Measurements from ENCODE around the gene ADCK1. TPM values are rescaled to one million over a fixed set of nuclear protein-coding genes. Genes with fewer than 3 reads are reported as not detected.

The ADCK1 gene
- polyA plus RNA-seq, 1 donor from 2014 or later = 13.6 TPM

DNA sequence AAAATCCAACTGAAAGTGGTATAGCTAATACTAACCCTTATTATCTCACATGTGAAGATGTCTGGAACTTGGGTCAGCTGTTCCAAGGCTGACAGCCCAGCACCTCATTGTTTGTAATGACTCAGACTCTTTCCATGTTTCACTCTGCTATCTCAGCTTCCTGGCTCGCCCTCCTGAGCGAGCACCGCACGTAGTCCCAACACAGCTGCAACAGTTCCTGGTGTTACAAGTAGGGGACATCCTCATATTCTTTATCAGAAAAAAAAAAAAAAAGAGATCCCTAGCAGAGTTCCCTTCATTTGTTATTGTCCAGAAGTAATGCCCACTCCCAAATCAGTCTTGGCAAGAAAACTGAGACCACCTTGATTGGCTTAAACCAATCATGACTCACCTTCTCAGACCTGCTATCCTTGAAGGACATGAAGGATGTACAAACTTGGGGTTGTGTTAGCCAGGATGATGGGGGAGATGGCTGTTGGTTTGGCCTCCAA lies 92.5 kb downstream of the ADCK1 start:
- Histone ChIP-seq H4K20me1 (ENCODE audit: insufficient read depth) (no peaks in the 10 kb centered on the region), H3K27me3 (ENCODE audit: insufficient read depth, low read depth, low read length) (no peaks in the 10 kb centered on the region), H3K4me2 (ENCODE audit: low read length) (no peak overlapping the region), H2AFZ (ENCODE audit: low read depth, low read length) (no peak overlapping the region), H3K79me2 (replicated peaks; ENCODE audit: insufficient read depth, low read length) (no peaks in the 10 kb centered on the region), H3K9me2 (ENCODE audit: insufficient read depth, low read length) (no peaks in the 10 kb centered on the region), H3K4me3 (ENCODE audit: low read length) (no peak overlapping the region), H3K9me3 (ENCODE audit: low read length) (no peaks in the 10 kb centered on the region), H3F3A (ENCODE audit: insufficient read depth, low read length, poor library complexity, severe bottlenecking) (no peaks in the 10 kb centered on the region), H3K27ac (ENCODE audit: low read length) (no peak overlapping the region), H3K9ac (ENCODE audit: low read length) (no peak overlapping the region), H3K36me3 (ENCODE audit: insufficient read depth, low read length) (no peaks in the 10 kb centered on the region)
- TF ChIP-seq SMC3 (conservative IDR thresholded peaks at IDR 0.05; ENCODE audit: poor library complexity) (no peak), POLR2AphosphoS5 (IDR thresholded peaks at IDR 0.05) (no peak), MXI1 (conservative IDR thresholded peaks at IDR 0.05; ENCODE audit: poor library complexity, severe bottlenecking) (no peak), TAF1 (IDR thresholded peaks at IDR 0.05; ENCODE audit: low read depth) (no peak), EZH2 (IDR thresholded peaks at IDR 0.05; ENCODE audit: borderline replicate concordance, insufficient read depth, low read length, poor library complexity, severe bottlenecking) (no peak), REST (IDR thresholded peaks at IDR 0.05; ENCODE audit: borderline replicate concordance) (no peak), EP300 (conservative IDR thresholded peaks at IDR 0.05; ENCODE audit: poor library complexity, severe bottlenecking) (no peak), RAD21 (conservative IDR thresholded peaks at IDR 0.05) (no peak)
- TF ChIP-seq, protein P1, sequence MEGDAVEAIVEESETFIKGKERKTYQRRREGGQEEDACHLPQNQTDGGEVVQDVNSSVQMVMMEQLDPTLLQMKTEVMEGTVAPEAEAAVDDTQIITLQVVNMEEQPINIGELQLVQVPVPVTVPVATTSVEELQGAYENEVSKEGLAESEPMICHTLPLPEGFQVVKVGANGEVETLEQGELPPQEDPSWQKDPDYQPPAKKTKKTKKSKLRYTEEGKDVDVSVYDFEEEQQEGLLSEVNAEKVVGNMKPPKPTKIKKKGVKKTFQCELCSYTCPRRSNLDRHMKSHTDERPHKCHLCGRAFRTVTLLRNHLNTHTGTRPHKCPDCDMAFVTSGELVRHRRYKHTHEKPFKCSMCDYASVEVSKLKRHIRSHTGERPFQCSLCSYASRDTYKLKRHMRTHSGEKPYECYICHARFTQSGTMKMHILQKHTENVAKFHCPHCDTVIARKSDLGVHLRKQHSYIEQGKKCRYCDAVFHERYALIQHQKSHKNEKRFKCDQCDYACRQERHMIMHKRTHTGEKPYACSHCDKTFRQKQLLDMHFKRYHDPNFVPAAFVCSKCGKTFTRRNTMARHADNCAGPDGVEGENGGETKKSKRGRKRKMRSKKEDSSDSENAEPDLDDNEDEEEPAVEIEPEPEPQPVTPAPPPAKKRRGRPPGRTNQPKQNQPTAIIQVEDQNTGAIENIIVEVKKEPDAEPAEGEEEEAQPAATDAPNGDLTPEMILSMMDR (IDR thresholded peaks at IDR 0.05; ENCODE audit: poor library complexity, severe bottlenecking) = no peak

DNA sequence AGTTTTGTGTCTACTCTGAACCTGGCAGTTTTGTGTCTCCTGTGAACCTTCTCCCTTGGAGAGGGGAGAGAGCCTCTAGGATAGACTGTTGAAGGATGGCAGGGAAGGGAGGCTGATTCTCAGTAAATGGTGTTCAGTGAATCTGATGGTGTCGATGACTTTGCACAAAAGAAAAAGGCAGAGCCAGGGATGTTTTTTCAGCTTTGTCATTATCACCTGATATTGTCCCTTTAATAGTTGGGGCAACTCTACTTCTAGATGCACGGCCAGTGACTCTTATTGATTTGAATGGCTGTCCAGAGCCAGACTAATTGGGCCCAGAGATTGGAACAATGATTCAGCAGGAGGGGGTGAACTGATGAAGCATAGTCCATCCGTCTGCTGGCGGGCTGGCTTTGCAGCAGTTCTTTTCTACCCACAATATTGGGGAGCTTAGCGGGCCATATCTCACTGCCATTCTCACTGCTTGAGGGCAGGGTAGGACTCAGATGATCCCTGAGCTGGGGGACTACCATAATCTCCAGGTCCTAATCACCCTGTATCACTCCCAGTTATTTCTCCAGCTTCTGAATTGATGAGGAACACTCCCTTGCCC lies 93.1 kb downstream of the ADCK1 start:
- H3K27me3 ChIP-seq (ENCODE audit: insufficient read depth, low read depth, low read length) = no peaks in the 10 kb centered on the region
- H3K79me2 ChIP-seq (replicated peaks; ENCODE audit: insufficient read depth, low read length) = no peaks in the 10 kb centered on the region
- no peaks in the 10 kb centered on the region for H4K20me1 ChIP-seq (ENCODE audit: insufficient read depth)
- H2AFZ ChIP-seq (ENCODE audit: low read depth, low read length) = no peak overlapping the region
- no peaks in the 10 kb centered on the region for H3K36me3 ChIP-seq (ENCODE audit: insufficient read depth, low read length)
- no peak overlapping the region for H3K27ac ChIP-seq (ENCODE audit: low read length)
- TF ChIP-seq EZH2 (IDR thresholded peaks at IDR 0.05; ENCODE audit: borderline replicate concordance, insufficient read depth, low read length, poor library complexity, severe bottlenecking) (no peak), RAD21 (conservative IDR thresholded peaks at IDR 0.05) (no peak), SMC3 (conservative IDR thresholded peaks at IDR 0.05; ENCODE audit: poor library complexity) (no peak), TAF1 (IDR thresholded peaks at IDR 0.05; ENCODE audit: low read depth) (no peak), MXI1 (conservative IDR thresholded peaks at IDR 0.05; ENCODE audit: poor library complexity, severe bottlenecking) (no peak), REST (IDR thresholded peaks at IDR 0.05; ENCODE audit: borderline replicate concordance) (no peak), EP300 (conservative IDR thresholded peaks at IDR 0.05; ENCODE audit: poor library complexity, severe bottlenecking) (no peak), POLR2AphosphoS5 (IDR thresholded peaks at IDR 0.05) (no peak)
- TF ChIP-seq, protein P1 (IDR thresholded peaks at IDR 0.05; ENCODE audit: poor library complexity, severe bottlenecking) = no peak
- no peaks in the 10 kb centered on the region for H3K9me3 ChIP-seq (ENCODE audit: low read length)
- no peaks in the 10 kb centered on the region for H3K9me2 ChIP-seq (ENCODE audit: insufficient read depth, low read length)
- no peak overlapping the region for H3K4me3 ChIP-seq (ENCODE audit: low read length)
- no peaks in the 10 kb centered on the region for H3F3A ChIP-seq (ENCODE audit: insufficient read depth, low read length, poor library complexity, severe bottlenecking)
- H3K9ac ChIP-seq (ENCODE audit: low read length) = no peak overlapping the region
- H3K4me2 ChIP-seq (ENCODE audit: low read length) = no peak overlapping the region

Measured in neural cell (in vitro differentiated cells).